Tibial artery (tissue), 4 donors: ENCODE results near the gene SF1.
A peak's percentile ranks its signal among the peaks of the same experiment; 100 is the strongest.

Experiments
- DNase-seq, 2 donors: peaks; one replicate each; pipeline ENCODE4 v3.0.0-alpha.2; 2019
- H3K27ac ChIP-seq, 2 donors: fragments of 200-600 bp; sonication (generic) in 1 of 2; 1 replicate in 1 of 2; 2 replicates in 1 of 2; pipeline ENCODE4 v1.5.1; 2018 to 2019; ENCODE audit warnings: mild to moderate bottlenecking in 1 of 2
- H3K27me3 ChIP-seq, 2 donors: fragments of 200-600 bp; sonication (generic) in 1 of 2; one replicate each; pipeline versions ENCODE4 v1.5.1 to v1.6.0; 2016 to 2019
- H3K36me3 ChIP-seq, 3 donors: fragments of 200-600 bp; sonication (generic) in 2 of 3; one replicate each; pipeline ENCODE4 v1.5.1; 2016 to 2019; ENCODE audit warnings: mild to moderate bottlenecking in 2 of 3
- H3K4me1 ChIP-seq, 4 donors: fragments of 200-600 bp; sonication (generic) in 2 of 4; 1 replicate in 3 of 4; 2 replicates in 1 of 4; pipeline ENCODE4 v1.5.1; 2016 to 2019
- H3K4me3 ChIP-seq, 2 donors: fragments of 200-600 bp; sonication (generic) in 1 of 2; 1 replicate in 1 of 2; 2 replicates in 1 of 2; pipeline ENCODE4 v1.5.1; 2018 to 2019; ENCODE audit warnings: mild to moderate bottlenecking in 2 of 2
- H3K9me3 ChIP-seq, 3 donors: fragments of 200-600 bp; sonication (generic) in 1 of 3; one replicate each; pipeline ENCODE4 v1.5.1; 2016 to 2019
- CTCF ChIP-seq, 2 experiments: fragments of 200-600 bp in 1 of 2; fragments of 450-650 bp in 1 of 2; IDR thresholded peaks; one replicate each; pipeline ENCODE4 v1.5.1; 2017 to 2019; ENCODE audit warnings: antibody characterized with exemption in 2 of 2, mild to moderate bottlenecking in 1 of 2, moderate library complexity in 1 of 2
- intact Hi-C: fragments of 100-400 bp; cut with DNase I; formaldehyde crosslinking; loops from one replicate; pipeline ENCODE4 v1.15.0; 2023; ENCODE audit warnings: low total_unique reads

The SF1 gene

GRCh38 chr11:64759131-64759721, 19.1 kb downstream of the SF1 start:
- no peaks in the 10 kb centered on the region for H3K27me3 ChIP-seq
- peak overlapping the region; percentile 52 to 57 for H3K4me3 ChIP-seq
- H3K9me3 ChIP-seq: no peaks in the 10 kb centered on the region
- DNase-seq: peak in 1 of 2 donors; percentile 20
- H3K27ac ChIP-seq: peak overlapping the region; percentile 86 to 93
- TF ChIP-seq CTCF (IDR thresholded peaks at IDR 0.05): no peak
- intact Hi-C loops: no loop called here
- H3K36me3 ChIP-seq: peaks cover 6 to 34% (median 11%) of the 10 kb centered on the region in 3 donors
- peaks cover 8 to 60% (median 52%) of the 10 kb centered on the region in 4 donors for H3K4me1 ChIP-seq

- Histone ChIP-seq H3K36me3 (peaks cover 0 to 34% (median 4%) of the 10 kb centered on the region in 3 donors), H3K27me3 (no peaks in the 10 kb centered on the region), H3K27ac (peak overlapping the region; percentile 86 to 93), H3K9me3 (no peaks in the 10 kb centered on the region), H3K4me3 (peak overlapping the region; percentile 52 to 57), H3K4me1 (peaks cover 8 to 53% (median 45%) of the 10 kb centered on the region in 4 donors)
- peak in 1 of 2 donors; percentile 16 for DNase-seq
- intact Hi-C loops: no loop called here
- TF ChIP-seq CTCF (IDR thresholded peaks at IDR 0.05): no peak
Measured at GRCh38 chr11:64758330-64759079, 19.8 kb downstream of the SF1 start.

- intact Hi-C loops: no loop called here
- H3K4me3 ChIP-seq: no peak overlapping the region
- peaks cover 8 to 45% (median 37%) of the 10 kb centered on the region in 4 donors for H3K4me1 ChIP-seq
- peak overlapping the region in 1 of 2 donors; percentile 93 for H3K27ac ChIP-seq
- H3K9me3 ChIP-seq: no peaks in the 10 kb centered on the region
- H3K36me3 ChIP-seq: peaks cover 3 to 34% (median 4%) of the 10 kb centered on the region in 3 donors
- no peaks in the 10 kb centered on the region for H3K27me3 ChIP-seq
- TF ChIP-seq CTCF (IDR thresholded peaks at IDR 0.05): no peak
- DNase-seq: peak; percentile 20 to 61
Measured at GRCh38 chr11:64757549-64758329, 20.6 kb downstream of the SF1 start.

GRCh38 chr11:64755681-64756361, 22.5 kb downstream of the SF1 start:
- no peak overlapping the region for H3K4me3 ChIP-seq
- H3K4me1 ChIP-seq: peaks cover 8 to 26% (median 23%) of the 10 kb centered on the region in 4 donors
- no peaks in the 10 kb centered on the region for H3K27me3 ChIP-seq
- no peak overlapping the region for H3K27ac ChIP-seq
- intact Hi-C loops: no loop called here
- no peak for TF ChIP-seq CTCF (IDR thresholded peaks at IDR 0.05)
- H3K36me3 ChIP-seq: peaks cover 13 to 49% (median 20%) of the 10 kb centered on the region in 3 donors
- H3K9me3 ChIP-seq: no peaks in the 10 kb centered on the region
- peak; percentile 7 to 62 for DNase-seq
